Measurements from ENCODE around the gene UST. TPM values are rescaled to one million over a fixed set of nuclear protein-coding genes. Genes with fewer than 3 reads are reported as not detected.
"Not testable (repeated sequence)": the region's sequence is repeated elsewhere in the genome, so short reads cannot be mapped to it uniquely, and the experiment has no call there.

The UST gene
- total RNA-seq, 2 donors from 2014 or later: 15.3 to 16.3 TPM

- Histone ChIP-seq H3K36me3 (ENCODE audit: control insufficient read depth, insufficient read depth, low read length) (no peaks in the 10 kb centered on the region), H3K9ac (ENCODE audit: extremely low read depth, low read length, poor library complexity, severe bottlenecking) (no peak overlapping the region), H3K4me1 (ENCODE audit: control insufficient read depth, insufficient read depth, low read length) (no peaks in the 10 kb centered on the region), H3K27ac (ENCODE audit: low read depth, low read length) (no peak overlapping the region), H3K4me3 (ENCODE audit: low read length) (no peak overlapping the region), H3K9me3 (ENCODE audit: control insufficient read depth, low read length) (no peaks in the 10 kb centered on the region), H3K27me3 (ENCODE audit: control insufficient read depth, insufficient read depth, low read length, poor library complexity, severe bottlenecking) (no peaks in the 10 kb centered on the region)
- Mint-ChIP-seq H3K4me1 (peaks cover 21% of the 10 kb centered on the region), H3K27me3 (ENCODE audit: insufficient read depth) (no peaks in the 10 kb centered on the region), H3K27ac (no peak overlapping the region), H3K36me3 (ENCODE audit: low read depth) (peaks cover 3% of the 10 kb centered on the region), H3K4me3 (no peak overlapping the region), H3K9me3 (no peaks in the 10 kb centered on the region)
- TF ChIP-seq, protein P1, sequence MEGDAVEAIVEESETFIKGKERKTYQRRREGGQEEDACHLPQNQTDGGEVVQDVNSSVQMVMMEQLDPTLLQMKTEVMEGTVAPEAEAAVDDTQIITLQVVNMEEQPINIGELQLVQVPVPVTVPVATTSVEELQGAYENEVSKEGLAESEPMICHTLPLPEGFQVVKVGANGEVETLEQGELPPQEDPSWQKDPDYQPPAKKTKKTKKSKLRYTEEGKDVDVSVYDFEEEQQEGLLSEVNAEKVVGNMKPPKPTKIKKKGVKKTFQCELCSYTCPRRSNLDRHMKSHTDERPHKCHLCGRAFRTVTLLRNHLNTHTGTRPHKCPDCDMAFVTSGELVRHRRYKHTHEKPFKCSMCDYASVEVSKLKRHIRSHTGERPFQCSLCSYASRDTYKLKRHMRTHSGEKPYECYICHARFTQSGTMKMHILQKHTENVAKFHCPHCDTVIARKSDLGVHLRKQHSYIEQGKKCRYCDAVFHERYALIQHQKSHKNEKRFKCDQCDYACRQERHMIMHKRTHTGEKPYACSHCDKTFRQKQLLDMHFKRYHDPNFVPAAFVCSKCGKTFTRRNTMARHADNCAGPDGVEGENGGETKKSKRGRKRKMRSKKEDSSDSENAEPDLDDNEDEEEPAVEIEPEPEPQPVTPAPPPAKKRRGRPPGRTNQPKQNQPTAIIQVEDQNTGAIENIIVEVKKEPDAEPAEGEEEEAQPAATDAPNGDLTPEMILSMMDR (conservative IDR thresholded peaks at IDR 0.05): no peak
- DNase-seq: no peak
- WGBS, 2 experiments (ENCODE audit: insufficient coverage in 1 of 2, insufficient read length in 1 of 2): 58 to 83% methylated on average over 3 to 5 of the region's 5 CpGs
Observed at GRCh38 chr6:149035766-149036165, 288.9 kb downstream of the UST start.

- Mint-ChIP-seq H3K9me3 (no peaks in the 10 kb centered on the region), H3K4me3 (no peak overlapping the region), H3K36me3 (ENCODE audit: low read depth) (peaks cover 10% of the 10 kb centered on the region), H3K4me1 (peaks cover 21% of the 10 kb centered on the region), H3K27me3 (ENCODE audit: insufficient read depth) (no peaks in the 10 kb centered on the region), H3K27ac (peak overlapping the region; percentile 35)
- H3K9ac ChIP-seq (ENCODE audit: extremely low read depth, low read length, poor library complexity, severe bottlenecking): no peak overlapping the region
- no peaks in the 10 kb centered on the region for H3K4me1 ChIP-seq (ENCODE audit: control insufficient read depth, insufficient read depth, low read length)
- H3K36me3 ChIP-seq (ENCODE audit: control insufficient read depth, insufficient read depth, low read length): no peaks in the 10 kb centered on the region
- H3K27ac ChIP-seq (ENCODE audit: low read depth, low read length): peak overlapping the region; percentile 91
- DNase-seq: no peak
- 65 to 85% methylated on average over 9 to 22 of the region's 22 CpGs for WGBS, 2 experiments (ENCODE audit: insufficient coverage in 1 of 2, insufficient read length in 1 of 2)
- no peaks in the 10 kb centered on the region for H3K27me3 ChIP-seq (ENCODE audit: control insufficient read depth, insufficient read depth, low read length, poor library complexity, severe bottlenecking)
- H3K4me3 ChIP-seq (ENCODE audit: low read length): no peak overlapping the region
- TF ChIP-seq, protein P1 (conservative IDR thresholded peaks at IDR 0.05): no peak
- H3K9me3 ChIP-seq (ENCODE audit: control insufficient read depth, low read length): no peaks in the 10 kb centered on the region
Observed at GRCh38 chr6:149037051-149037671, 290.3 kb downstream of the UST start.

GRCh38 chr6:149039025-149039424, 292.2 kb downstream of the UST start:
- not testable (repeated sequence) for H3K9me3 Mint-ChIP-seq

DNA sequence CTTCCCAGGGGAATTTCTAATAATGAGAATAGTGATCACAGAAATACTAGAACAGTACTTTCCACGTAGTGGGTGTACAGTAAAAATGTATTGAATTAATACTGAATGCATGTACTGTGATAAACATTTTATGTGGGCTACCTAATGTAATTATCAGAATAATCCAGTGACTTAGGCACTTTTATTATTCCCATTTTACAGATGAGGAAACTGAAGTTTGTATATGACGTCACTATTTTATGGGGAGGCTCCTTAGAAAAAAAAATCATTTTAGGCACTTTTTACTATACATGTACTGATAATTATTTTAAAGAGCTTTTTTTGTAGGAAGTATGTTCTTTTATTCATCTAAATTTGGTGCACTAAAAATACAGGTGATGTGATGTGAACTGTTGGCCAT, 295.1 kb downstream of the UST start:
- Histone ChIP-seq H3K4me1 (ENCODE audit: control insufficient read depth, insufficient read depth, low read length) (no peaks in the 10 kb centered on the region), H3K36me3 (ENCODE audit: control insufficient read depth, insufficient read depth, low read length) (no peaks in the 10 kb centered on the region), H3K27ac (ENCODE audit: low read depth, low read length) (no peak overlapping the region), H3K27me3 (ENCODE audit: control insufficient read depth, insufficient read depth, low read length, poor library complexity, severe bottlenecking) (no peaks in the 10 kb centered on the region), H3K9ac (ENCODE audit: extremely low read depth, low read length, poor library complexity, severe bottlenecking) (no peak overlapping the region), H3K4me3 (ENCODE audit: low read length) (no peak overlapping the region), H3K9me3 (ENCODE audit: control insufficient read depth, low read length) (no peaks in the 10 kb centered on the region)
- no peak for DNase-seq
- H3K4me3 Mint-ChIP-seq: no peak overlapping the region
- no peaks in the 10 kb centered on the region for H3K27me3 Mint-ChIP-seq (ENCODE audit: insufficient read depth)
- H3K9me3 Mint-ChIP-seq: no peaks in the 10 kb centered on the region
- no peak overlapping the region for H3K27ac Mint-ChIP-seq
- TF ChIP-seq, protein P1 (conservative IDR thresholded peaks at IDR 0.05): no peak
- peaks cover 8% of the 10 kb centered on the region for H3K36me3 Mint-ChIP-seq (ENCODE audit: low read depth)
- peaks cover 7% of the 10 kb centered on the region for H3K4me1 Mint-ChIP-seq
- 100% methylated on average over 1 to 2 of the region's 2 CpGs for WGBS, 2 experiments (ENCODE audit: insufficient coverage in 1 of 2, insufficient read length in 1 of 2)

More at GRCh38 chr6:149039025-149039424, 292.2 kb downstream of the UST start:
- H3K4me3 ChIP-seq (ENCODE audit: low read length); H3K36me3 ChIP-seq (ENCODE audit: control insufficient read depth, insufficient read depth, low read length); H3K4me3 Mint-ChIP-seq; H3K9ac ChIP-seq (ENCODE audit: extremely low read depth, low read length, poor library complexity, severe bottlenecking); H3K27me3 Mint-ChIP-seq (ENCODE audit: insufficient read depth); DNase-seq; H3K9me3 ChIP-seq (ENCODE audit: control insufficient read depth, low read length); H3K4me1 ChIP-seq (ENCODE audit: control insufficient read depth, insufficient read depth, low read length); H3K27ac Mint-ChIP-seq; H3K27me3 ChIP-seq (ENCODE audit: control insufficient read depth, insufficient read depth, low read length, poor library complexity, severe bottlenecking); H3K27ac ChIP-seq (ENCODE audit: low read depth, low read length); H3K36me3 Mint-ChIP-seq (ENCODE audit: low read depth): not testable (repeated sequence)
- 94% methylated on average over 6 to 7 of the region's 7 CpGs for WGBS, 2 experiments (ENCODE audit: insufficient coverage in 1 of 2, insufficient read length in 1 of 2)
- H3K4me1 Mint-ChIP-seq: peaks cover 18% of the 10 kb centered on the region
